SK-N-MC (cell line): ENCODE results near the gene FMN2.

ENCODE experiments used
- DNase-seq: peaks from one replicate; pipeline ENCODE4 v3.0.0-alpha.2; 2011; ENCODE audit warnings: low read depth, low spot score
- H3K27ac ChIP-seq: fragments of 200-600 bp; sonication (generic); 2 replicates; pipeline ENCODE4 v1.5.1; 2016; ENCODE audit warnings: mixed run types
- H3K36me3 ChIP-seq: fragments of 200-600 bp; sonication (generic); 2 replicates; pipeline ENCODE4 v1.6.1; 2017; ENCODE audit warnings: antibody characterized with exemption, low read length, mixed read lengths; ENCODE audit not compliant: insufficient read depth
- H3K4me3 ChIP-seq: fragments of 200-600 bp; sonication (generic); 2 replicates; pipeline ENCODE4 v1.5.1; 2016
- H3K9ac ChIP-seq: fragments of 200-600 bp; sonication (generic); 2 replicates; pipeline ENCODE4 v1.8.0; 2017; ENCODE audit warnings: mixed run types, mixed read lengths; ENCODE audit not compliant: insufficient read length
- H3K9me3 ChIP-seq: fragments of 200-600 bp; sonication (generic); 2 replicates; pipeline ENCODE4 v1.6.1; 2017; ENCODE audit warnings: low read depth, mild to moderate bottlenecking, antibody characterized with exemption, low read length, moderate library complexity, mixed read lengths
- EZH2 ChIP-seq: fragments of 200-600 bp; sonication (generic); IDR thresholded peaks from one replicate; pipeline ENCODE4 v1.6.1; 2017; ENCODE audit warnings: antibody characterized with exemption
- FOXP2 ChIP-seq: optimal IDR thresholded peaks from 2 replicates; pipeline ENCODE3; 2011; ENCODE audit warnings: mild to moderate bottlenecking, moderate library complexity; ENCODE audit not compliant: insufficient read depth; ENCODE audit errors: extremely low read length, control extremely low read depth
- POLR2AphosphoS5 ChIP-seq: IDR thresholded peaks from 2 replicates; pipeline ENCODE4 v1.6.1; 2012; ENCODE audit warnings: mild to moderate bottlenecking, low read depth, low read length, borderline replicate concordance

Gene FMN2

DNA sequence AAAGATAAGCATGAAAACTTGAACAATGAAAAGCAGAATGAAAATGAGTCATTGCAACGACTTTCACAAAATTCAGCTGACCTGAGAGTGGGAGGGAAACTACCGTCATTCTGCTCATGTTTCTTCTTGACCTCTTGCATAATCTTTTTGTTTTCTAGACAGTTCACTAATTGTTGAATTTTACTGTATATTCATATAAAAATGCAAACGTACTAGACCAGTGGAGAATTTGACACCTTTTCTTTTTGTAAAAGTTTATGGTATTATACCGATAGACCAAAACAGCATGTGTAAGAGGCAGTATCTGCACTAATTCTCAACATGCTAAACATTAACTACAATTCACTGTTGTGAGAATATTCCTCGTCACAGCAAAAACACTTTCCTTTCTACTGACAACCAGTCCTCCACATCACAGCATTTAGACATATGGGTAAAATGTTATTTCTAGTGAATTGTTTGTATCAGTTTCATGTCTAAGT lies 382.5 kb downstream of the FMN2 start:
- H3K9ac ChIP-seq, result no peak overlapping the region
- no peak overlapping the region for H3K27ac ChIP-seq
- no peak overlapping the region for H3K4me3 ChIP-seq
- H3K9me3 ChIP-seq, result no peaks in the 10 kb centered on the region
- no peak for TF ChIP-seq EZH2
- DNase-seq, result no peak
- no peaks in the 10 kb centered on the region for H3K36me3 ChIP-seq

DNA sequence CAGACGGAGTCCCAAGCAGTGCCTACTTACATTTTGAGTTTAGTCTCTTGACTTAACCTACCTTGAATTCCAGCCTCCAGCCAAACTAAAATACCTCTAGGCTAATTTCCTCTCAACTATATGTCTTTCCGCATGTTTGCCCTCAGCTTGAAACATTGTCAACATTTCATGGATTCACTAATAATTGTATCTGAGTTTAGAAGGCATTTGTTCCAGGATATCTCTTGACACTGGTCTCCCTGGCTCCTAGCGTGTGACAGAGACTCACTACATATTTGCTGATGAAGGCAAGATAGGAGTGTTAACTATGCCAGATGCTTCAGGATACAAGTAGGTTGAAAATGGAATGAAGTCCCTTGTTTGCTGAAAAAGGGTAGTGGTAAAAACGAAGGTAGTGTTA lies 384.1 kb downstream of the FMN2 start:
- TF ChIP-seq EZH2, result no peak
- TF ChIP-seq FOXP2, result no peak
- no peak for TF ChIP-seq POLR2AphosphoS5
- no peak overlapping the region for H3K9ac ChIP-seq

DNA sequence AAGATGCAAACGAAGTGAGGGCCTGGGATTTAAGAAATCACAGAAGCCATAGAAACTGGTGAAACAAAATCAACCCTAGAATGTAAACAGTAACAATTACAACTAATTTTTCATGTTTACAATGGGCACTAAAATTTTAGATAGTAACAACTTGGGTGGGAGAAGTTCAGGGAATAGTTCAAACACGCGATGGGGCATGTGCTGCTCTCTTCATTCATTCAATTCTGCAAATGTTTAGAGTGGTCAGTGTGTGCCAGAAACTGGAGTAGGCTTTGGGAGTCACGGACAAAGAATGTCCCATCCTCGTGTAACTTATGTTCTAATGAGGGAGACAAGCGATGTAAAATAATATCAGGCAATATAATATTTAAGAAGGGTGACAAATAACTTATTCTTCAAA lies 386.9 kb downstream of the FMN2 start:
- Histone ChIP-seq H3K9ac (no peak overlapping the region), H3K4me3 (no peak overlapping the region), H3K9me3 (no peaks in the 10 kb centered on the region), H3K27ac (no peak overlapping the region), H3K36me3 (no peaks in the 10 kb centered on the region)
- DNase-seq, result no peak
- TF ChIP-seq POLR2AphosphoS5 (no peak), FOXP2 (no peak), EZH2 (no peak)

More for the DNA sequence above, 384.1 kb downstream of the FMN2 start:
- Histone ChIP-seq H3K9me3 (no peaks in the 10 kb centered on the region), H3K27ac (no peak overlapping the region), H3K36me3 (no peaks in the 10 kb centered on the region), H3K4me3 (no peak overlapping the region)
- no peak for DNase-seq

DNA sequence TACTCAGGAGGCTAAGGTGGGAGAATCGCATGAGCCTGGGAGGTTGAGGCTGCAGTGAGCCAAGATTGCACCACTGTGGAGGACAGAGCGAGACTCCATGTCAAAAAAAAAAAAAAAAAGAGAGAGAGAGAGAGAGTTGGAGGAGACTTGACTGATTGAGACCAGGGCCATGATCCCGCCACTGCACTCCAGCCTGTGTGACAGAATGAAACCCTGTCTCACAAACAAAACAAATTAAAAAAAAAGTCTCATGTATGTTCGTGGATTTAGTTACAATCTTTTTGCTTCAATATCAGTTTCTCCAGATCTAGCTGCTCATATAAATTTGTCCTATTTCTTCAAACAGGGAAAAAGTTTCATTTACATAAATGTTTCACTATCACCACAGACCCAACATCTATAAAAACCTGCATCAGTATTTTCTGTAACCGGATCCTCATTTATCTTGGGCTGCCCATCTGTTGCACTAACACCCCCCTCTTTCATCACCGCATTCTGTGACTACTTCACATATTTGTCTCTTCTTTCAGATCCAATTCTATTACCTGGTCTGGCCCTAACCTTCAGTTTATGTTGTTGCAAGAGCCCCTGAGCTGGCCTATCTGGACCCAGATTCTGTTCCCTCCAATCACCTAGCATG lies 393.2 kb downstream of the FMN2 start:
- Histone ChIP-seq H3K27ac (no peak overlapping the region), H3K4me3 (no peak overlapping the region), H3K9me3 (no peaks in the 10 kb centered on the region), H3K36me3 (no peaks in the 10 kb centered on the region), H3K9ac (no peak overlapping the region)
- DNase-seq, result no peak
- no peak for TF ChIP-seq FOXP2
- TF ChIP-seq EZH2, result no peak
- TF ChIP-seq POLR2AphosphoS5, result no peak

DNA sequence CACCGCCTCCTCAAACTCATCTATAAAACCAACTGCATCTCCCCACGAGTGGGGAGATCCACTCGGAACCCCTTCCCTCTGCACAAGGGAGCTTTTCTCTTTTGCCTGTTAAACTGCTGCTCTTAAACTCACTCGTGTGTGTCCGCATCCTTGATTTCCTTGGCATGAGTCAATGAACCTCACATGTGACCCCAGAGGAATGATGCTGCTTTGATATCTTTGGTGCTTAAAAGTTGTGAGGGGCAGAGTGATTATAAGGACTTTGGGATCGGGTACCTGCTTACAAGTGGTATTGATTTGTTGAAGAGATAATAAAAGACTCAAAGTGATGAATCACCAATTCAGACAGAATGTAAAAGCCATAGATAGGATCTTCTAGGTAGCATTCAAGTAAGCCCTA lies 394.9 kb downstream of the FMN2 start:
- no peaks in the 10 kb centered on the region for H3K9me3 ChIP-seq
- TF ChIP-seq POLR2AphosphoS5 (no peak), EZH2 (no peak), FOXP2 (no peak)
- H3K4me3 ChIP-seq, result no peak overlapping the region
- H3K36me3 ChIP-seq, result no peaks in the 10 kb centered on the region
- H3K9ac ChIP-seq, result no peak overlapping the region
- no peak for DNase-seq
- H3K27ac ChIP-seq, result no peak overlapping the region

DNA sequence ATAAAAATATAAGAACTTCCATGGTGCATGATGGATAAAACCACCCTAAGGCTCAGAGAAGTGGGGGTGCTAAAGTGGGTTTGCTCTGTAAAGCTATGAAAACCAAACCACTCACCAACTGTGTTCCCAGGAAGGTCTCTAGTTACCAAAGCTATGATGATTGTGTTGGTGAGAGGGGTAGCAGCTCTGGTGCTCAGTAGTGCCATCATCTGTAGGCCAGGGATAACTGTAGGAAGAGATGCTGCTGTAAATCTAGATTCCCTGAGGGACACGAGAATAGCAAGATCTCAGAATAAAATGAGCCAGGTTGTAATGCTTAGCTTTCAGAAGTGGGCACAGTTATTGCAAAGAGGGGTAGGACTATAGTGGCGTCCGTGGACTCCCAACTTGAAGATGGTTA lies 395.8 kb downstream of the FMN2 start:
- no peak for DNase-seq
- no peak overlapping the region for H3K4me3 ChIP-seq
- TF ChIP-seq POLR2AphosphoS5 (no peak), FOXP2 (no peak), EZH2 (no peak)

DNA sequence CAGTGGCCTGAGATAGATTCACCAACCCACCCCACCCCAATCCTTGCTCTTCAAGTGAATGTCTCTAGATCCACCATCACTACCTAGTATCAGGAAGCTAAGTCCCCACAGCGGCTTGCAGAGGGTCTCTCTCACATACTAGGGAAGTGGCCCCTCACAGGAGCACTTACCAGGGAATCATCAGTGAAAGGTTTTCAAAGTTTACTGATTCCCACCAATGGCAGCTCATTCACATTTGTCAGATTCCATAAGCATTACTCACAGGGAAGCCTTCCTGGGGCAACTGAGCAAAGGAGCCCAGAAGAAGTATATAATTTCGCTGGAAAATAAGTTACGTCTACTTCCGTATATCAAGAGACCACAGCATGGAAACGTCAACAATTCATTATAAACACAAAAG lies 399.5 kb downstream of the FMN2 start:
- Histone ChIP-seq H3K36me3 (no peaks in the 10 kb centered on the region), H3K9me3 (no peaks in the 10 kb centered on the region), H3K9ac (no peak overlapping the region), H3K27ac (no peak overlapping the region), H3K4me3 (no peak overlapping the region)
- TF ChIP-seq POLR2AphosphoS5, result no peak
- TF ChIP-seq EZH2, result no peak
- no peak for TF ChIP-seq FOXP2
- no peak for DNase-seq

More for the DNA sequence above, 395.8 kb downstream of the FMN2 start:
- Histone ChIP-seq H3K36me3 (no peaks in the 10 kb centered on the region), H3K27ac (no peak overlapping the region), H3K9me3 (no peaks in the 10 kb centered on the region), H3K9ac (no peak overlapping the region)

DNA sequence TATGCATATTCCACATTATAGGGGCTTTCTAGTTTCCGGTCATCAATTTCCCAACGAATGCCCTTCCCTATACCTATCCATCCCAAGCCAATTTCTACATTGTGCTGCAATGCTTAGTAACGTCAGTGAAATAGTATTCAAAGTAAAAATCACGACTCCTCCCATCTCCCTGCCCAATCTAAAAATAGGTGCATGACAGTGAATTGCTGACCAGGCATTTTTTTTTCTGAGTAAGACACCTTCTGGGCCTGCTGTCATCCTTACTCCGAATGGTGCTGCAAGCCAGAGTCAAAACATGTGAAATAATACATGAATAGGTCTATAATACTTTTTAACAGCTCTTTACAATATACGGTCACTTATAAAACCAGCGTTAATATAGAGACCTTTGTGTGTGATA lies 400.1 kb downstream of the FMN2 start:
- TF ChIP-seq EZH2, result no peak
- TF ChIP-seq POLR2AphosphoS5, result no peak
- TF ChIP-seq FOXP2, result no peak
- no peak overlapping the region for H3K9ac ChIP-seq
- H3K36me3 ChIP-seq, result no peaks in the 10 kb centered on the region
- H3K27ac ChIP-seq, result no peak overlapping the region
- no peak for DNase-seq
- H3K4me3 ChIP-seq, result no peak overlapping the region
- no peaks in the 10 kb centered on the region for H3K9me3 ChIP-seq

DNA sequence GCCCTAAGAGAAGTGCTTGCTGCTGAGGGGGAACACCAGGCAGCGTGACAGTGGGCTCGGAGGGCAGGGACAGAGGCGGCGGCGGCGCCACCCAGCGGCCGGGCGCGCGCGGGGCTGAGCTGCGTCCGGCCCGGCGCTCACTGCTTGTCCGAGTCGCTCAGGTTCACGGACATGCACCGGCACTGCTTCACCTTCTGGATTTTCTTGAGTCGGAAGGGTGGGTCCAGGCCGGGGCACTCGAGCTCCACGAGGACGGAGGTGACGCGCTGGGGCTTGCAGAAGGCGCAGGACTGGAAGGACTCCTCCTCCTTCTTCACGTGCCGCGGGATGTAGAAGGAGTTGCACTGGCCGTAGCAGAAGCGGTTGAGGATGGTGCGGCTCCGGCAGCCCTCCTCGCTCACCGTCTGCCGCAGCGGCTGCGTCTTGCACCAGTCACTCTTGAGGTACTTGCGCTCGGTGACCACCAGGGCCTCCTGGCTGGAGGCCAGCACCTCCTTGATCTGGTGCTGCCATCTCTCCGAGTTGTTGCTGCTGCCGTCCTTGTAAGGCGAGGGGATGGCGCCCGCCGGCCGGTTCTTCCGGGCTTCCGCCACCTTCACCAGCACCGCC lies 401.3 kb downstream of the FMN2 start:
- no peak overlapping the region for H3K9ac ChIP-seq
- no peaks in the 10 kb centered on the region for H3K36me3 ChIP-seq
- H3K27ac ChIP-seq, result no peak overlapping the region
- H3K4me3 ChIP-seq, result no peak overlapping the region
- TF ChIP-seq FOXP2, result no peak
- TF ChIP-seq EZH2, result no peak
- TF ChIP-seq POLR2AphosphoS5, result no peak
- no peaks in the 10 kb centered on the region for H3K9me3 ChIP-seq
- no peak for DNase-seq
